Gastroesophageal sphincter (tissue), 4 donors: ENCODE data around the gene DBH. TPM values are rescaled to one million over a fixed set of nuclear protein-coding genes. Genes with fewer than 3 reads are reported as not detected.

Experiments
- ATAC-seq: fragments of 150-250 bp; one replicate; pipeline ENCODE4 v1.9.1; 2016; ENCODE audit warnings: mild to moderate bottlenecking, moderate library complexity
- H3K27ac ChIP-seq, 4 donors: fragments of 200-600 bp; sonication (generic) in 3 of 4; 1 replicate in 3 of 4; 2 replicates in 1 of 4; pipeline ENCODE4 v1.5.1; 2016 to 2019
- H3K27me3 ChIP-seq: fragments of 200-600 bp; sonication (generic); one replicate; pipeline ENCODE4 v1.5.1; 2019
- H3K36me3 ChIP-seq, 2 donors: fragments of 200-600 bp; sonication (generic); one replicate each; pipeline ENCODE4 v1.5.1; 2019; ENCODE audit warnings: control low read depth in 1 of 2
- H3K4me1 ChIP-seq, 3 donors: fragments of 200-600 bp; sonication (generic); 1 replicate in 2 of 3; 2 replicates in 1 of 3; pipeline ENCODE4 v1.5.1; 2016 to 2019; ENCODE audit warnings: control low read depth in 2 of 3
- H3K4me3 ChIP-seq, 2 donors: fragments of 200-600 bp; sonication (generic); one replicate each; pipeline ENCODE4 v1.5.1; 2019; ENCODE audit warnings: mild to moderate bottlenecking in 1 of 2, moderate library complexity in 1 of 2
- H3K9me3 ChIP-seq, 3 donors: fragments of 200-600 bp; sonication (generic); one replicate each; pipeline ENCODE4 v1.5.1; 2017 to 2019; ENCODE audit warnings: control low read depth in 2 of 3
- EP300 ChIP-seq: sonication (generic); formaldehyde crosslinking; IDR thresholded peaks from one replicate; pipeline ENCODE4 v1.6.1; 2017; ENCODE audit warnings: antibody characterized with exemption, mild to moderate bottlenecking
- POLR2A ChIP-seq, 2 donors: fragments of 450-650 bp; IDR thresholded peaks; one replicate each; pipeline ENCODE4 v1.6.1; 2017; ENCODE audit warnings: antibody characterized with exemption in 2 of 2, mild to moderate bottlenecking in 2 of 2, moderate library complexity in 1 of 2
- POLR2AphosphoS5 ChIP-seq: sonication (generic); formaldehyde crosslinking; IDR thresholded peaks from one replicate; pipeline ENCODE4 v1.6.1; 2017; ENCODE audit warnings: antibody characterized with exemption
- whole genome bisulfite sequencing, 2 donors: methylation state at CpG; one replicate each; pipeline ENCODE4 v1.1.5; 2018; ENCODE audit warnings: low coverage in 1 of 2; 5-methylcytosine and 5-hydroxymethylcytosine counted together
- total RNA-seq, 4 donors: library from RNA; depleted of rRNA; stranded (reverse); fragments of >200 nt; gene quantifications; one replicate each; pipeline ENCODE4 v1.1.0, GENCODE V29; 2016
- TF ChIP-seq, protein P1 (sequence below), 4 experiments: fragments of 200-600 bp in 2 of 4; fragments of 450-650 bp in 2 of 4; sonication (generic) in 1 of 4; IDR thresholded peaks; one replicate each; pipeline ENCODE4 v1.5.1; 2017 to 2019; ENCODE audit warnings: antibody characterized with exemption in 4 of 4, mild to moderate bottlenecking in 2 of 4, moderate library complexity in 2 of 4

DBH gene
- total RNA-seq, 4 donors from 2014 or later = not detected

DNA sequence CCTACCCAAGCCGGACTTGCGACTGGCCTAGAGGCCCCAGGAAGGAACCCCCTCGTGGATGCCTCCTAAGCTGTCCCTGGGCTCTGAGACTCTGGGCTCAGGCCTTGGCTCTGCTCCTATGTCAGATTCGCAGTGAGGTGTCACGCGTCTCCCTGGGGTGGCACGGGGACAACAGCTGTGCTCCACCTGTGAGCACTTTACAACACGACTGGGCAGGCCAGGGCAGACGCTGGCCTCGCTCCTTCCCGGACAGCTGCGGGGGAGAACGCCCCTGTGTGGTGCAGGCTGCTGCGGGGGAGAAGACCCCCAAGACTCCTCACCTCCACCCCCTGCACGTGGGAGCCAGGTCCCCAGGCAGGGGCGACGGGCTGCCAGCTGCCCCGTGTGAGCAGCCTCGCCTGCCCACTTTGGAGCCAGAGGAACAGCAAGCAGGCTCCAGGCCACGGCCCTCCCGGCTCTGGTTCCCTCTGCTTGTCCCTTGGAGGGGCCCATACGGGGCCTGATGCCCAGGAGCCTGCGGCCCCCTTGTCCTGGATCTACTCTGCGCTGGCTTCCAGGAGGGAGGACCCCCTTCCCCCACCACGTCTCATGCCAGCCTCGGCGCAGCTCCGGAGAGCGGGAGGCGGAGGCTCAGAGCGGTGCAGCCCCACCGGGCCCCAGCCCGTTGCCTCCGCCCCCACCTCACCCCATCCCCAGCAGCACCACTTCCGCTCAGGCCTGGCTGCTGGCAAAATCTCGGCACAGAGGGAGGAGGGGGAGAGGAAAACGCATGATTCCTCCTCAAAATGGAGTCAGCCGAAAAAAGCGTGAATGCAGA, 66.0 kb downstream of the DBH start:
- peaks cover 32% of the 10 kb centered on the region for H3K27me3 ChIP-seq
- H3K9me3 ChIP-seq = no peaks in the 10 kb centered on the region
- peak overlapping the region in 1 of 2 donors; percentile 38 for H3K4me3 ChIP-seq
- TF ChIP-seq POLR2AphosphoS5 (no peak), EP300 (no peak), POLR2A (IDR thresholded peaks at IDR 0.05) (no peak)
- TF ChIP-seq, protein P1, sequence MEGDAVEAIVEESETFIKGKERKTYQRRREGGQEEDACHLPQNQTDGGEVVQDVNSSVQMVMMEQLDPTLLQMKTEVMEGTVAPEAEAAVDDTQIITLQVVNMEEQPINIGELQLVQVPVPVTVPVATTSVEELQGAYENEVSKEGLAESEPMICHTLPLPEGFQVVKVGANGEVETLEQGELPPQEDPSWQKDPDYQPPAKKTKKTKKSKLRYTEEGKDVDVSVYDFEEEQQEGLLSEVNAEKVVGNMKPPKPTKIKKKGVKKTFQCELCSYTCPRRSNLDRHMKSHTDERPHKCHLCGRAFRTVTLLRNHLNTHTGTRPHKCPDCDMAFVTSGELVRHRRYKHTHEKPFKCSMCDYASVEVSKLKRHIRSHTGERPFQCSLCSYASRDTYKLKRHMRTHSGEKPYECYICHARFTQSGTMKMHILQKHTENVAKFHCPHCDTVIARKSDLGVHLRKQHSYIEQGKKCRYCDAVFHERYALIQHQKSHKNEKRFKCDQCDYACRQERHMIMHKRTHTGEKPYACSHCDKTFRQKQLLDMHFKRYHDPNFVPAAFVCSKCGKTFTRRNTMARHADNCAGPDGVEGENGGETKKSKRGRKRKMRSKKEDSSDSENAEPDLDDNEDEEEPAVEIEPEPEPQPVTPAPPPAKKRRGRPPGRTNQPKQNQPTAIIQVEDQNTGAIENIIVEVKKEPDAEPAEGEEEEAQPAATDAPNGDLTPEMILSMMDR (IDR thresholded peaks at IDR 0.05) = no peak
- 76% methylated on average over 5 of the region's 39 CpGs; no CpG with 5 or more reads in 1 of the 2 donors for WGBS, 2 donors
- H3K36me3 ChIP-seq = no peaks in the 10 kb centered on the region
- H3K27ac ChIP-seq = peak overlapping the region in 1 of 4 donors; percentile 33
- peaks cover 0 to 25% (median 12%) of the 10 kb centered on the region in 3 donors for H3K4me1 ChIP-seq
- peak; percentile 57 for ATAC-seq

DNA sequence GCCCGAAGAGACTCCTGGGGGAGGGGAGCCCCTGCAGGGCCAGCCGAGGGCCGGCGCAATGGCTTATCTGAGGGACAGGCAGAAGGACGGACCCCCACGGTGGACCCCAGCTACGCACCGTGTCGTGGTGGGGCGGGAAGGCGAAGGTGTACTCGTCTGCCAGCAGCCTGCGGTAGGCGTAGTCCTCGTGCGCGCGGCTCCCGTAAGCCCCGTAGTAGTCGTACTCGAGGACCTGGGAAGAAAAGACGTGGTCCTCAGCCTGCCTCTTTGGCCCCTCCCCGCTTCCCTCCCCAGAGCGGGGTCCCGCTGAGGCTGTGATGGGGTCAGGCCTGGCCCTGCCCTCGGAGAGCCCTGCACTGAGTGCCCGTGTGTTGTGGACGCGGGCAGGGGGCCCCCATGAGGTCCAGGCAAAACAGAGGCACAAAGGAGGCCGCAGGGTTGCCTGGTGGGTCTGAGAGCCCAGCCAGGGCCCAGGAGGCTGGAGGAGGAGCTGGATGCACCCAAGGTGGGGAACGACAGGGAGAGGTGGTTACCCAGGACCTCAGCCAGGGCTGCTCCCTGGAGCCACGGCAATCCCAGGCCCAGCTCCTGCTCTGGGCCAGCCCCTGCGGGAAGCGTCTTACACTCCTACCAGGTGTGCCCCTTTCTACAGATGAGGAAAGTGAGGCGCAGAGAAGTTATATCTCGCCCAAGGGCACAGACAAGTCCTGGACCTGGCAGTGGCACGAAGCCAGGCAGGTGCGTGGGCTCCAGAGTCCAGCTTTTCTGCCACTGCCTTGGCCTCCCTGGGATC, 66.8 kb downstream of the DBH start:
- WGBS, 2 donors = 33 to 96% methylated on average over 4 to 23 of the region's 39 CpGs
- Histone ChIP-seq H3K9me3 (no peaks in the 10 kb centered on the region), H3K4me3 (peak overlapping the region in 1 of 2 donors; percentile 38), H3K36me3 (no peaks in the 10 kb centered on the region), H3K27ac (peak overlapping the region in 1 of 4 donors; percentile 33), H3K27me3 (peaks cover 32% of the 10 kb centered on the region), H3K4me1 (peaks cover 0 to 25% (median 12%) of the 10 kb centered on the region in 3 donors)
- peak; percentile 29 for ATAC-seq
- TF ChIP-seq, protein P1 (IDR thresholded peaks at IDR 0.05) = no peak

DNA sequence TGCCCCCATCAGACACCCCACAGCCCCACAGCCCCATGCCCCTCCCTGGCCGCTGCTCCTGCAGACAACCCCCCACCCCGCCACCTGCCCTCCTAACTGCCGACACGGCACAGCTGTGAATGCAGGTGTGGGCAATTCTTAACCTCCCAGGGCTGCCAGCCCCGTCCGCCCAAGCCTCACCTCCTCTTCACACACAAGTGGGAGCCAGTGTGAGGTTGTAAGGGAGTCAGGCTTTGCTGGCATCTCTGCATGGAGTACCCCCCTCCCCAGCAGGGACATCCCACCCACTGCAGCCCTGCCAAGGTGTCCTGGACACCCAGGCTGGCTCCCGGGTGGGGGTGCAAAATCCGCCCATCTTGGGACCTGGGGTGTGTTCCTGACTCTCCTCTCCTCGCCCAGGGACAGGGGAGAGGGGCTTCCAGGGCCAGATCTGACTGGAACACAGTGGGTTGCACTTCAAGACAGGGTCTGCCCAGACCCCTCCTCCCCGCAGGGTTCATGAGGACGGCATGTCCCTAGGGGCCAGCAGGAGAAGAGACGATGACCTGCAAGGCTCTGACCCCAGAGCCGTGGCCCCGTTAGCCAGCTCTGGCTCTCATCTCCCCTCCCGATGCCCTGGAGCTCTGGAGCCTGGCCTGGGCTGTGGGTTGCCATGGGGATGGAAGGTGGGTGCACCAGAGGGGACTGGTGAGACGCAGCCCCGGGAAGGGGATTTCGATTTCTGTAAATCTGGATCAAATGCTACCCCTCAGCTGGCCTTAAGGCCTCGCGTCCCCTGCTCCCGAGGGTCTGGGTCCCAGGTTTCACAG, 67.6 kb downstream of the DBH start:
- H3K36me3 ChIP-seq = no peaks in the 10 kb centered on the region
- peaks cover 32% of the 10 kb centered on the region for H3K27me3 ChIP-seq
- H3K27ac ChIP-seq = no peak overlapping the region
- TF ChIP-seq EP300 = no peak
- TF ChIP-seq POLR2AphosphoS5 = no peak
- TF ChIP-seq POLR2A (IDR thresholded peaks at IDR 0.05) = no peak
- TF ChIP-seq, protein P1 (IDR thresholded peaks at IDR 0.05) = no peak
- WGBS, 2 donors = 90% methylated on average over 9 of the region's 21 CpGs; no CpG with 5 or more reads in 1 of the 2 donors
- no peak for ATAC-seq
- no peak overlapping the region for H3K4me3 ChIP-seq
- H3K9me3 ChIP-seq = no peaks in the 10 kb centered on the region
- H3K4me1 ChIP-seq = peaks cover 0 to 25% (median 12%) of the 10 kb centered on the region in 3 donors

- H3K36me3 ChIP-seq = no peaks in the 10 kb centered on the region
- peaks cover 0 to 25% (median 12%) of the 10 kb centered on the region in 3 donors for H3K4me1 ChIP-seq
- 83 to 88% methylated on average over 5 to 18 of the region's 23 CpGs for WGBS, 2 donors
- no peak overlapping the region for H3K4me3 ChIP-seq
- H3K27ac ChIP-seq = no peak overlapping the region
- no peaks in the 10 kb centered on the region for H3K9me3 ChIP-seq
- ATAC-seq = no peak
- H3K27me3 ChIP-seq = peaks cover 32% of the 10 kb centered on the region
- TF ChIP-seq POLR2AphosphoS5 (no peak), POLR2A (IDR thresholded peaks at IDR 0.05) (no peak), EP300 (no peak)
- TF ChIP-seq, protein P1 (IDR thresholded peaks at IDR 0.05) = no peak
Measured at GRCh38 chr9:133704711-133705181, 68.6 kb downstream of the DBH start.
